ENCODE results near the gene MAP6D1.

MAP6D1 gene

GRCh38 chr3:183816681-183817510 lies 8.5 kb downstream of the MAP6D1 start:
- Mint-ChIP-seq H3K36me3 (ENCODE audit: low read depth) (peaks cover 39% of the 10 kb centered on the region), H3K27me3 (ENCODE audit: low read depth, poor library complexity) (peaks cover 5% of the 10 kb centered on the region), H3K4me1 (no peaks in the 10 kb centered on the region), H3K9me3 (no peaks in the 10 kb centered on the region), H3K27ac (peak overlapping the region; percentile 54), H3K4me3 (no peak overlapping the region)
- no peak for TF ChIP-seq CTCF (IDR thresholded peaks at IDR 0.05)
- DNase-seq = no peak

- peak overlapping the region; percentile 54 for H3K27ac Mint-ChIP-seq
- H3K4me3 Mint-ChIP-seq = no peak overlapping the region
- H3K4me1 Mint-ChIP-seq = no peaks in the 10 kb centered on the region
- H3K36me3 Mint-ChIP-seq (ENCODE audit: low read depth) = peaks cover 47% of the 10 kb centered on the region
- no peaks in the 10 kb centered on the region for H3K9me3 Mint-ChIP-seq
- H3K27me3 Mint-ChIP-seq (ENCODE audit: low read depth, poor library complexity) = peaks cover 3% of the 10 kb centered on the region
- DNase-seq = no peak
- TF ChIP-seq CTCF (IDR thresholded peaks at IDR 0.05) = no peak
Measured at GRCh38 chr3:183815951-183816475, 9.4 kb downstream of the MAP6D1 start.

- DNase-seq = no peak
Measured at GRCh38 chr3:183815563-183815940, 9.8 kb downstream of the MAP6D1 start.

GRCh38 chr3:183814240-183814639 lies 11.1 kb downstream of the MAP6D1 start:
- no peak for DNase-seq
- Mint-ChIP-seq H3K4me3 (no peak overlapping the region), H3K4me1 (no peaks in the 10 kb centered on the region), H3K27ac (peak overlapping the region; percentile 24), H3K27me3 (ENCODE audit: low read depth, poor library complexity) (peaks cover 3% of the 10 kb centered on the region), H3K9me3 (no peaks in the 10 kb centered on the region), H3K36me3 (ENCODE audit: low read depth) (peaks cover 61% of the 10 kb centered on the region)
- no peak for TF ChIP-seq CTCF (IDR thresholded peaks at IDR 0.05)

More at GRCh38 chr3:183815563-183815940, 9.8 kb downstream of the MAP6D1 start:
- Mint-ChIP-seq H3K9me3 (no peaks in the 10 kb centered on the region), H3K36me3 (ENCODE audit: low read depth) (peaks cover 50% of the 10 kb centered on the region), H3K4me3 (no peak overlapping the region), H3K27me3 (ENCODE audit: low read depth, poor library complexity) (peaks cover 3% of the 10 kb centered on the region), H3K4me1 (no peaks in the 10 kb centered on the region), H3K27ac (no peak overlapping the region)
- TF ChIP-seq CTCF (IDR thresholded peaks at IDR 0.05) = no peak

- no peaks in the 10 kb centered on the region for H3K4me1 Mint-ChIP-seq
- no peak overlapping the region for H3K4me3 Mint-ChIP-seq
- peaks cover 71% of the 10 kb centered on the region for H3K36me3 Mint-ChIP-seq (ENCODE audit: low read depth)
- TF ChIP-seq CTCF (IDR thresholded peaks at IDR 0.05) = no peak
- H3K9me3 Mint-ChIP-seq = no peaks in the 10 kb centered on the region
- peak overlapping the region; percentile 97 for H3K27ac Mint-ChIP-seq
- DNase-seq = no peak
- H3K27me3 Mint-ChIP-seq (ENCODE audit: low read depth, poor library complexity) = peaks cover 3% of the 10 kb centered on the region
Measured at GRCh38 chr3:183812761-183813445, 12.5 kb downstream of the MAP6D1 start.

Measured in nephron progenitor cell (in vitro differentiated cells).